Measurements from ENCODE around the gene RSKR.

The RSKR gene

DNA sequence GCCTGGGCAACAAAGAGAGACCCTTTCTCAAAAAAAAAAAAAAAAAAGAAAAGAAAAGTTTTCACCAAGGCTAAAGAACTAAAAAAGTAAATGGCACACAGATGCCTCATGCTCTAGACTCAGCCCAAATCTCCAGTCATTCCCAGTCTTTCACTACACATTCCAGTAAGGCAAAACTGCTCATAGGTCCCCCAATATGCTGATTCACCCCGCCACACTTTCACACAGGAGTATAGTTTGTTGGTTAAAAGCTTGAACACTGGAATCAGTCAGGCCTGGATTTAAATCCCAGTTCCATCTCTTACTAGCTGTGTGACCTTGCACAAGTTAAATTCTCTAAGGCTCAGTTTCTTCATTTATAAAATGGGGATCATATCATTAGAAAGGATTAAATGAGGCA lies 44.5 kb downstream of the RSKR start:
- Mint-ChIP-seq H3K9me3 (peaks cover 0 to 2% of the 10 kb centered on the region in 2 donors), H3K27ac (no peak overlapping the region), H3K27me3 (no peaks in the 10 kb centered on the region), H3K4me3 (no peak overlapping the region), H3K36me3 (peaks cover 11 to 33% of the 10 kb centered on the region in 2 donors), H3K4me1 (peaks cover 30 to 67% of the 10 kb centered on the region in 2 donors)
- ATAC-seq (replicated peaks) (no peak), DNase-seq (no peak)

DNA sequence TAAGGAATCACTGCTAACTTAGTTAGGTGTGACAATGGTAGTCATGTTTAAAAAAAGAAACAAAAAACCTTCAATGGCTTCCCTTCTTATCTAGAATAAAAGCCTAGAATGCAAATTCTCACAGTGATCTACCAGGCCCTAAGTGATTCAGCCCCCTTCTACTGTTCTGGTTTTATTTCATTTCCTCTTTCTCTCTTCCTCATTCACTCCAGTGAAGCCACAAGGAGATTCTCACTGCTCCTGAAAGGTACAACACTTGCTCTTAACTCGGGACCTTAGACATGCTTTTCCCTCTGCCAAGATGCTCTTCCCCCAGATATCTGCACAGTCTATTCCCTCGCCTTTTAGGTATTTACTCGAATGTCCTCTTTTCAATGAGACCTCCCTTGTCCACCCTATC lies 46.4 kb downstream of the RSKR start:
- Mint-ChIP-seq H3K36me3 (peaks cover 15 to 28% of the 10 kb centered on the region in 2 donors), H3K27ac (peak overlapping the region; percentile 16), H3K4me3 (peak overlapping the region; percentile 8 to 42), H3K27me3 (no peaks in the 10 kb centered on the region), H3K4me1 (peaks cover 28 to 58% of the 10 kb centered on the region in 2 donors), H3K9me3 (peaks cover 0 to 2% of the 10 kb centered on the region in 2 donors)
- ATAC-seq (replicated peaks) (peak; percentile 64 to 66), DNase-seq (no peak)

DNA sequence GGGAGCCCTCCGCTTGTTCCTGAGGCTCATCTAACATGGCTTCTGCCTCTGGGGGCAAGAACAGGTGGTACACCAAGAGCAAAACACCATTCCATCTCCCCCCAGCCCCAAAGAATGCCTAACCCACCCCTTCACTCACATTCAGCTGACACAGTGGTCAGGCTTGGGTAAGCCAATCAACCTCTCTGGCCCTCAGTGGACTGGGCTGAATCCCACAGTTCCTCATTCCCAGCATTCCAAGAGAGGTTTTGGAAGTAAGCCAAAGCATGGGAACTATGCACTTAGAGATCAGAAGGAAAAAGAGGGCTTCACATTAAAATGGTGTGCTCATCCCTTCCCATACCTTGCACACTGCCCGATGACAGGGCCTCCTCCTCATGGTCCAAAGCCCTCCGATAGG lies 50.5 kb downstream of the RSKR start:
- H3K4me3 Mint-ChIP-seq: no peak overlapping the region
- peaks cover 26 to 34% of the 10 kb centered on the region in 2 donors for H3K36me3 Mint-ChIP-seq
- H3K27me3 Mint-ChIP-seq: no peaks in the 10 kb centered on the region
- peaks cover 16 to 22% of the 10 kb centered on the region in 2 donors for H3K4me1 Mint-ChIP-seq
- DNase-seq (no peak), ATAC-seq (replicated peaks) (no peak)
- no peak overlapping the region for H3K27ac Mint-ChIP-seq
- peaks cover 0 to 2% of the 10 kb centered on the region in 2 donors for H3K9me3 Mint-ChIP-seq
